Panc1 (cell line): ENCODE measurements around the gene GAD1. TPM values are rescaled to one million over a fixed set of nuclear protein-coding genes. Genes with fewer than 3 reads are reported as not detected.

ENCODE experiments used
- ATAC-seq: fragments of 200-7000 bp; cut with Tn5 transposase; 2 replicates; pipeline ENCODE4 v1.9.1; 2020; ENCODE audit warnings: mild to moderate bottlenecking, moderate library complexity
- BruUV-seq: library from RNA; stranded (reverse); fragments of 400-500 nt; replicated peaks from 2 replicates; lab custom pipeline; 2021; lab: Mats Ljungman, UMichigan
- CTCF ChIA-PET: fragments of 300-600 bp; sonication (Branson Sonifier 250); formaldehyde crosslinking; loops from one replicate; lab custom pipeline; 2022; ENCODE audit warnings: antibody characterized with exemption; lab: Charles Lee
- POLR2A ChIA-PET: fragments of 300-600 bp; sonication (Branson Sonifier 250); formaldehyde crosslinking; loops from one replicate; lab custom pipeline; 2022; ENCODE audit warnings: antibody characterized with exemption; lab: Charles Lee
- DNase-seq: peaks from one replicate; pipeline ENCODE4 v3.0.0-alpha.2; 2010; ENCODE audit warnings: low read depth, low spot score
- H3K27ac ChIP-seq: 2 replicates; pipeline ENCODE4 v1.5.1; 2011; ENCODE audit warnings: mild to moderate bottlenecking, low read length, inconsistent platforms
- H3K27me3 ChIP-seq: fragments of 200-500 bp; sonication (Bioruptor generic); 2 replicates; pipeline ENCODE4 v1.6.0; 2014; ENCODE audit warnings: low read length, inconsistent platforms; ENCODE audit not compliant: control insufficient read depth, insufficient read depth
- H3K36me3 ChIP-seq: fragments of 200-500 bp; sonication (Bioruptor generic); 2 replicates; pipeline ENCODE4 v1.5.1; 2014; ENCODE audit warnings: inconsistent platforms, mild to moderate bottlenecking, low read length, moderate library complexity; ENCODE audit not compliant: control insufficient read depth, insufficient read depth
- H3K4me1 ChIP-seq: 2 replicates; pipeline ENCODE4 v1.5.1; 2011; ENCODE audit warnings: inconsistent platforms, mild to moderate bottlenecking, low read length, moderate library complexity; ENCODE audit not compliant: control insufficient read depth, insufficient read depth
- H3K4me3 ChIP-seq, 2 experiments: 2 replicates each; pipeline ENCODE4 v1.5.1; 2011 to 2012; ENCODE audit warnings: low read depth in 2 of 2, low read length in 2 of 2, mild to moderate bottlenecking in 2 of 2, inconsistent platforms in 1 of 2, moderate library complexity in 1 of 2
- H3K9me3 ChIP-seq: fragments of 200-500 bp; sonication (Bioruptor generic); 2 replicates; pipeline ENCODE4 v1.5.1; 2014; ENCODE audit warnings: low read depth, mild to moderate bottlenecking, inconsistent platforms, low read length, moderate library complexity; ENCODE audit not compliant: control insufficient read depth, insufficient read depth
- POLR2AphosphoS5 ChIP-seq: IDR thresholded peaks from 2 replicates; pipeline ENCODE4 v1.6.1; 2012; ENCODE audit warnings: mild to moderate bottlenecking, low read depth, low read length, moderate library complexity
- SIN3A ChIP-seq: IDR thresholded peaks from 2 replicates; pipeline ENCODE4 v1.6.1; 2012; ENCODE audit warnings: low read depth, mild to moderate bottlenecking, low read length, moderate library complexity, borderline replicate concordance; ENCODE audit not compliant: insufficient read depth
- TCF7L2 ChIP-seq: IDR thresholded peaks from 2 replicates; pipeline ENCODE4 v1.6.1; 2011; ENCODE audit warnings: mild to moderate bottlenecking, low read depth, low read length, inconsistent platforms
- in situ Hi-C: cut with HindIII; loops from 2 replicates; pipeline ENCODE4 v1.10.0; 2016; ENCODE audit warnings: low sequenced_read_pairs, low pct_unique_long_range_greater_than_20kb
- intact Hi-C: fragments of 100-400 bp; cut with micrococcal nuclease; formaldehyde crosslinking; loops from one replicate; pipeline ENCODE4 v1.10.0; 2022; ENCODE audit not compliant: unreplicated experiment
- total RNA-seq: library from RNA; stranded (reverse); gene quantifications from one replicate; pipeline ENCODE4 v1.2.1, GENCODE V29; 2021; ENCODE audit not compliant: unreplicated experiment
- TF ChIP-seq, protein P1 (sequence below): fragments of 450-650 bp; IDR thresholded peaks from 2 replicates; pipeline ENCODE4 v1.5.1; 2017; ENCODE audit warnings: mild to moderate bottlenecking
- TF ChIP-seq, protein P2 (sequence below), 2 experiments: IDR thresholded peaks; 2 replicates each; pipeline ENCODE4 v1.6.1; 2011 to 2012; ENCODE audit warnings: low read depth in 2 of 2, control low read depth in 1 of 2, low read length in 1 of 2, mild to moderate bottlenecking in 1 of 2, moderate library complexity in 1 of 2; ENCODE audit not compliant: insufficient read depth in 1 of 2

The GAD1 gene
- total RNA-seq, 1 experiment from 2014 or later = 12.5 TPM

DNA sequence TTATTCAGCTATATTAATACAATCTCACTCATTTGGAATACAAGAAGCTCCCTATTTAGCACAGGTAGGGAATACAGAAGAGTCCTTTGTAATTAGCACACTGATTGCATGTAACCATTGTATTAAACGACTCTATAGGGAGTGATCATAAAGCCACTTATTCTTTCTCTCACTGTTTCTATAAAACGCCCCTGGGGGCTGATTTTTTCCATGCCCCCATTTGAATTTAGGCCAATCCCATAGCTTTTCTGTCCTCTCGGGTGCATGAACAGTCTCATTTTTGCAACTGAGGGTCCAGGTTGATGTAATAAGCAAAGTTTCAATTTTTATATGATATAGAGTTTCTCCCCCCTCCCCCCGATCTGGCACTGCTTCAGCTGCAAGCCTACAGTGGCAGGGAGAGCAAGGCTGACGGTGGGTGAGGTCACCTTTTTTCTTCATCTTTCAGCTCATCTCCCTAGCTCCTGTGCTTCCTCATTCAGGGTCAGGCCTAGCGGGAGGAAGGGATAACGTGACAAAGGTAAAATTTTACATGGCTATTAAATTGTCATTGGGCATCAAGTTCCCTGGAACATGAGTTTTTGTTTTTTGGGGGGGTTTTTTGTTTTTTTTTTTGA, 45.7 kb downstream of the GAD1 start:
- TF ChIP-seq, protein P1, sequence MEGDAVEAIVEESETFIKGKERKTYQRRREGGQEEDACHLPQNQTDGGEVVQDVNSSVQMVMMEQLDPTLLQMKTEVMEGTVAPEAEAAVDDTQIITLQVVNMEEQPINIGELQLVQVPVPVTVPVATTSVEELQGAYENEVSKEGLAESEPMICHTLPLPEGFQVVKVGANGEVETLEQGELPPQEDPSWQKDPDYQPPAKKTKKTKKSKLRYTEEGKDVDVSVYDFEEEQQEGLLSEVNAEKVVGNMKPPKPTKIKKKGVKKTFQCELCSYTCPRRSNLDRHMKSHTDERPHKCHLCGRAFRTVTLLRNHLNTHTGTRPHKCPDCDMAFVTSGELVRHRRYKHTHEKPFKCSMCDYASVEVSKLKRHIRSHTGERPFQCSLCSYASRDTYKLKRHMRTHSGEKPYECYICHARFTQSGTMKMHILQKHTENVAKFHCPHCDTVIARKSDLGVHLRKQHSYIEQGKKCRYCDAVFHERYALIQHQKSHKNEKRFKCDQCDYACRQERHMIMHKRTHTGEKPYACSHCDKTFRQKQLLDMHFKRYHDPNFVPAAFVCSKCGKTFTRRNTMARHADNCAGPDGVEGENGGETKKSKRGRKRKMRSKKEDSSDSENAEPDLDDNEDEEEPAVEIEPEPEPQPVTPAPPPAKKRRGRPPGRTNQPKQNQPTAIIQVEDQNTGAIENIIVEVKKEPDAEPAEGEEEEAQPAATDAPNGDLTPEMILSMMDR = no peak
- TF ChIP-seq POLR2AphosphoS5 (no peak), SIN3A (no peak), TCF7L2 (no peak)
- TF ChIP-seq, protein P2, sequence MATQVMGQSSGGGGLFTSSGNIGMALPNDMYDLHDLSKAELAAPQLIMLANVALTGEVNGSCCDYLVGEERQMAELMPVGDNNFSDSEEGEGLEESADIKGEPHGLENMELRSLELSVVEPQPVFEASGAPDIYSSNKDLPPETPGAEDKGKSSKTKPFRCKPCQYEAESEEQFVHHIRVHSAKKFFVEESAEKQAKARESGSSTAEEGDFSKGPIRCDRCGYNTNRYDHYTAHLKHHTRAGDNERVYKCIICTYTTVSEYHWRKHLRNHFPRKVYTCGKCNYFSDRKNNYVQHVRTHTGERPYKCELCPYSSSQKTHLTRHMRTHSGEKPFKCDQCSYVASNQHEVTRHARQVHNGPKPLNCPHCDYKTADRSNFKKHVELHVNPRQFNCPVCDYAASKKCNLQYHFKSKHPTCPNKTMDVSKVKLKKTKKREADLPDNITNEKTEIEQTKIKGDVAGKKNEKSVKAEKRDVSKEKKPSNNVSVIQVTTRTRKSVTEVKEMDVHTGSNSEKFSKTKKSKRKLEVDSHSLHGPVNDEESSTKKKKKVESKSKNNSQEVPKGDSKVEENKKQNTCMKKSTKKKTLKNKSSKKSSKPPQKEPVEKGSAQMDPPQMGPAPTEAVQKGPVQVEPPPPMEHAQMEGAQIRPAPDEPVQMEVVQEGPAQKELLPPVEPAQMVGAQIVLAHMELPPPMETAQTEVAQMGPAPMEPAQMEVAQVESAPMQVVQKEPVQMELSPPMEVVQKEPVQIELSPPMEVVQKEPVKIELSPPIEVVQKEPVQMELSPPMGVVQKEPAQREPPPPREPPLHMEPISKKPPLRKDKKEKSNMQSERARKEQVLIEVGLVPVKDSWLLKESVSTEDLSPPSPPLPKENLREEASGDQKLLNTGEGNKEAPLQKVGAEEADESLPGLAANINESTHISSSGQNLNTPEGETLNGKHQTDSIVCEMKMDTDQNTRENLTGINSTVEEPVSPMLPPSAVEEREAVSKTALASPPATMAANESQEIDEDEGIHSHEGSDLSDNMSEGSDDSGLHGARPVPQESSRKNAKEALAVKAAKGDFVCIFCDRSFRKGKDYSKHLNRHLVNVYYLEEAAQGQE (IDR thresholded peaks at IDR 0.05; ENCODE audit: insufficient read depth in 1 of 2, low read depth in 2 of 2, low read length in 1 of 2) = no peak
- intact Hi-C loops = no loop called here
- no peaks in the 10 kb centered on the region for H3K36me3 ChIP-seq

DNA sequence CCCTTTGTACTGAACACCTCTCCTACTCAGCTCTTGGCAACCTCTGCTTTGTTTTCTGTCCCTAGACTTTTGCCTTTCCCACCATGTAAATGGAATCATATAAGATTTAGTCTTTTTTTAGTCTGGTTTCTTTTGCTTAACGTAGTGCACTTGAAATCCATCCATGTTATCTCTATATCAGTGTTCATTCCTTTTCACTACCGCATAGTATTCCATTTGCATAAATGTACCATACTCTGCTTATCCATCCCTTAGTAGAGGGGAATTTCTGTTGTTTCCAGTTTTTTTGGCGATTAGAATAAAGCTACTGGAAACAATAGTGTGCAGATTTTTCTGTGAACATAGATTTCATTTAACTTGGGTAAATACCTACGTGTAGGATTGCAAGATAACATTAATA, 46.4 kb downstream of the GAD1 start:
- Histone ChIP-seq H3K4me1 (no peaks in the 10 kb centered on the region), H3K36me3 (no peaks in the 10 kb centered on the region), H3K27me3 (no peaks in the 10 kb centered on the region), H3K4me3 (no peak overlapping the region), H3K27ac (no peak overlapping the region), H3K9me3 (no peaks in the 10 kb centered on the region)
- POLR2A ChIA-PET = no interaction called here
- intact Hi-C loops (no loop called here), in situ Hi-C loops (no loop called here)
- CTCF ChIA-PET = no interaction called here
- ATAC-seq = no peak
- TF ChIP-seq POLR2AphosphoS5 (no peak), TCF7L2 (no peak), SIN3A (no peak)
- TF ChIP-seq, protein P2 (IDR thresholded peaks at IDR 0.05; ENCODE audit: insufficient read depth in 1 of 2, low read depth in 2 of 2, low read length in 1 of 2) = no peak
- TF ChIP-seq, protein P1 = no peak
- BruUV-seq = no TSS peak
- DNase-seq = no peak

More for the DNA sequence above, 45.7 kb downstream of the GAD1 start:
- H3K27ac ChIP-seq = no peak overlapping the region
- no peak overlapping the region for H3K4me3 ChIP-seq
- ATAC-seq = no peak
- BruUV-seq = no TSS peak
- in situ Hi-C loops = no loop called here
- DNase-seq = no peak
- ChIA-PET CTCF (interaction anchor here (0.7 kb wide), 1 partner anchor 833 kb away, joined by 7 read pairs; no protein-coding TSS in a partner anchor), POLR2A (interaction anchor here (0.6 kb wide), 1 partner anchor 31 kb away, joined by 4 read pairs; no protein-coding TSS in a partner anchor)
- no peaks in the 10 kb centered on the region for H3K4me1 ChIP-seq
- H3K9me3 ChIP-seq = no peaks in the 10 kb centered on the region
- H3K27me3 ChIP-seq = no peaks in the 10 kb centered on the region
